Body of pancreas (tissue), 4 donors: ENCODE results near the gene MROH2B. TPM values are rescaled to one million over a fixed set of nuclear protein-coding genes. Genes with fewer than 3 reads are reported as not detected.

Experiments
- ATAC-seq: fragments of 150-250 bp; one replicate; pipeline ENCODE4 v1.9.1; 2016
- DNase-seq, 4 donors: peaks; one replicate each; pipeline ENCODE4 v3.0.0-alpha.2; 2019
- H3K27ac ChIP-seq, 4 donors: fragments of 200-600 bp; sonication (generic); 1 replicate in 3 of 4; 2 replicates in 1 of 4; pipeline versions ENCODE4 v1.5.1 to v1.6.1; 2016 to 2019; ENCODE audit warnings: mild to moderate bottlenecking in 1 of 4, mixed read lengths in 1 of 4, moderate library complexity in 1 of 4
- H3K27me3 ChIP-seq, 2 donors: fragments of 200-600 bp; sonication (generic); one replicate each; pipeline ENCODE4 v1.6.0; 2016; ENCODE audit warnings: mild to moderate bottlenecking in 1 of 2
- H3K36me3 ChIP-seq, 2 donors: fragments of 200-600 bp; sonication (generic); replicated peaks in 1 of 2; 2 replicates each; pipeline ENCODE4 v1.5.1; 2016; ENCODE audit warnings: low read depth in 2 of 2; ENCODE audit not compliant: insufficient read depth in 1 of 2
- H3K4me1 ChIP-seq: fragments of 200-600 bp; sonication (generic); one replicate; pipeline ENCODE4 v1.6.0; 2016
- H3K4me3 ChIP-seq, 2 donors: fragments of 200-600 bp; sonication (generic); 1 replicate in 1 of 2; 2 replicates in 1 of 2; pipeline ENCODE4 v1.5.1; 2016 to 2019
- H3K9me3 ChIP-seq, 3 donors: fragments of 200-600 bp; sonication (generic); 1 replicate in 2 of 3; 2 replicates in 1 of 3; pipeline ENCODE4 v1.5.1; 2016
- CTCF ChIP-seq, 7 experiments: fragments of 450-650 bp in 4 of 7; fragments of 200-600 bp in 3 of 7; sonication (generic) in 3 of 7; IDR thresholded peaks; one replicate each; pipeline ENCODE4 v1.5.1; 2016 to 2019; ENCODE audit warnings: antibody characterized with exemption in 7 of 7
- POLR2A ChIP-seq, 3 donors: fragments of 450-650 bp; IDR thresholded peaks; one replicate each; pipeline ENCODE4 v1.6.1; 2016; ENCODE audit warnings: antibody characterized with exemption in 3 of 3, mild to moderate bottlenecking in 2 of 3
- WGBS, 2 donors: methylation state at CpG; one replicate each; pipeline ENCODE4 v1.1.5; 2017; 5-methylcytosine and 5-hydroxymethylcytosine counted together
- intact Hi-C: fragments of 100-400 bp; cut with DNase I; formaldehyde crosslinking; loops from one replicate; pipeline ENCODE4 v1.15.1; 2023
- total RNA-seq, 2 donors: library from RNA; depleted of rRNA; stranded (reverse); fragments of >200 nt; gene quantifications; one replicate each; pipeline ENCODE4 v1.1.0, GENCODE V29; 2016

MROH2B gene
- total RNA-seq, 2 donors from 2014 or later = not detected

GRCh38 chr5:41112486-41113455 lies 41.6 kb upstream of the MROH2B start:
- Histone ChIP-seq H3K4me3 (no peak overlapping the region), H3K4me1 (no peaks in the 10 kb centered on the region), H3K9me3 (no peaks in the 10 kb centered on the region), H3K36me3 (no peaks in the 10 kb centered on the region), H3K27me3 (no peaks in the 10 kb centered on the region), H3K27ac (no peak overlapping the region)
- WGBS, 2 donors = 78 to 79% methylated on average over 2 of the region's 2 CpGs
- no peak for TF ChIP-seq CTCF (IDR thresholded peaks at IDR 0.05)
- intact Hi-C loops = no loop called here
- no peak for DNase-seq
- no peak for ATAC-seq

GRCh38 chr5:41109186-41109585 lies 38.0 kb upstream of the MROH2B start:
- Histone ChIP-seq H3K4me1 (no peaks in the 10 kb centered on the region), H3K4me3 (no peak overlapping the region), H3K27me3 (no peaks in the 10 kb centered on the region), H3K9me3 (no peaks in the 10 kb centered on the region), H3K27ac (no peak overlapping the region), H3K36me3 (no peaks in the 10 kb centered on the region)
- ATAC-seq = no peak
- TF ChIP-seq CTCF (IDR thresholded peaks at IDR 0.05) (no peak), POLR2A (IDR thresholded peaks at IDR 0.05) (no peak)
- no peak for DNase-seq
- intact Hi-C loops = no loop called here

GRCh38 chr5:41102341-41102740 lies 31.2 kb upstream of the MROH2B start:
- no peak overlapping the region for H3K27ac ChIP-seq
- TF ChIP-seq POLR2A (IDR thresholded peaks at IDR 0.05) = no peak
- TF ChIP-seq CTCF (IDR thresholded peaks at IDR 0.05) = no peak
- H3K27me3 ChIP-seq = no peaks in the 10 kb centered on the region
- H3K4me3 ChIP-seq = no peak overlapping the region
- no peaks in the 10 kb centered on the region for H3K36me3 ChIP-seq
- H3K9me3 ChIP-seq = no peaks in the 10 kb centered on the region
- no peak for ATAC-seq
- intact Hi-C loops = no loop called here
- H3K4me1 ChIP-seq = no peaks in the 10 kb centered on the region
- no peak for DNase-seq

GRCh38 chr5:41097642-41098041 lies 26.5 kb upstream of the MROH2B start:
- Histone ChIP-seq H3K4me3 (no peak overlapping the region), H3K27me3 (no peaks in the 10 kb centered on the region), H3K27ac (no peak overlapping the region), H3K4me1 (no peaks in the 10 kb centered on the region), H3K9me3 (no peaks in the 10 kb centered on the region), H3K36me3 (no peaks in the 10 kb centered on the region)
- no peak for TF ChIP-seq CTCF (IDR thresholded peaks at IDR 0.05)
- no peak for TF ChIP-seq POLR2A (IDR thresholded peaks at IDR 0.05)
- ATAC-seq (no peak), DNase-seq (no peak)
- WGBS, 2 donors = 44 to 72% methylated on average over 2 of the region's 2 CpGs
- intact Hi-C loops = no loop called here
